Endothelial cell of umbilical vein (primary cell): ENCODE data around the gene PAIP2. TPM values are rescaled to one million over a fixed set of nuclear protein-coding genes. Genes with fewer than 3 reads are reported as not detected.
A peak's percentile ranks its signal among the peaks of the same experiment; 100 is the strongest.

Source experiments
- BruUV-seq: library from RNA; stranded (reverse); fragments of 400-500 nt; replicated peaks from 2 replicates; lab custom pipeline; 2021; lab: Mats Ljungman, UMichigan
- CTCF ChIA-PET: fragments of 300-600, 350-600 bp; sonication (Branson Sonifier 250); formaldehyde crosslinking; loops from one replicate; lab custom pipeline; 2021; ENCODE audit warnings: antibody characterized with exemption, inconsistent platforms; lab: Charles Lee
- POLR2A ChIA-PET: fragments of 300-600, 350-600 bp; sonication (Branson Sonifier 250); formaldehyde crosslinking; loops from one replicate; lab custom pipeline; 2021; ENCODE audit warnings: antibody characterized with exemption, inconsistent platforms; lab: Charles Lee
- DNase-seq: peaks from one replicate; pipeline ENCODE4 v3.0.0-alpha.2; 2011; ENCODE audit warnings: low read depth, low spot score
- FAIRE-seq: peaks from 2 replicates; lab custom pipeline; 2011; peaks lifted over from hg19 to GRCh38; lab: Jason Lieb, UNC
- H2AFZ ChIP-seq: 2 replicates; pipeline ENCODE4 v1.6.0; 2012; ENCODE audit warnings: low read depth, low read length, control low read depth, inconsistent platforms
- H3K27ac ChIP-seq: 2 replicates; pipeline ENCODE4 v1.5.1; 2011; ENCODE audit warnings: low read depth, mild to moderate bottlenecking, control low read depth, low read length, moderate library complexity; ENCODE audit not compliant: insufficient read depth
- H3K27me3 ChIP-seq, 2 experiments: 2 replicates each; pipeline versions ENCODE4 v1.6.0 to v1.6.1; 2011; ENCODE audit warnings: low read length in 2 of 2, mixed read lengths in 1 of 2; ENCODE audit not compliant: control insufficient read depth in 2 of 2, insufficient read depth in 2 of 2
- H3K36me3 ChIP-seq, 2 experiments: 2 replicates in 1 of 2; 3 replicates in 1 of 2; pipeline ENCODE4 v1.5.1; 2011; ENCODE audit warnings: low read length in 2 of 2, mild to moderate bottlenecking in 1 of 2, moderate library complexity in 1 of 2; ENCODE audit not compliant: control insufficient read depth in 2 of 2, insufficient read depth in 2 of 2; ENCODE audit errors: extremely low read depth in 1 of 2
- H3K4me1 ChIP-seq: 3 replicates; pipeline ENCODE4 v1.5.1; 2011; ENCODE audit warnings: mild to moderate bottlenecking, low read length; ENCODE audit not compliant: control insufficient read depth, insufficient read depth; ENCODE audit errors: extremely low read depth
- H3K4me2 ChIP-seq: 2 replicates; pipeline ENCODE4 v1.6.1; 2011; ENCODE audit warnings: low read length, control low read depth, mixed read lengths; ENCODE audit not compliant: insufficient read depth
- H3K4me3 ChIP-seq, 3 experiments: fragments of 200-600 bp in 1 of 3; sonication (generic), shearing (Covaris generic) in 1 of 3; replicated peaks in 1 of 3; 2 replicates each; pipeline ENCODE4 v1.5.1; 2011 to 2016; ENCODE audit warnings: control low read depth in 3 of 3, low read length in 3 of 3, mild to moderate bottlenecking in 2 of 3, inconsistent platforms in 1 of 3, low read depth in 1 of 3, moderate library complexity in 1 of 3; ENCODE audit not compliant: insufficient read depth in 1 of 3
- H3K79me2 ChIP-seq: 2 replicates; pipeline ENCODE4 v1.6.0; 2012; ENCODE audit warnings: low read length, inconsistent platforms; ENCODE audit not compliant: control insufficient read depth, insufficient read depth
- H3K9ac ChIP-seq: replicated peaks from 2 replicates; pipeline ENCODE3; 2011; ENCODE audit warnings: low read length, control low read depth; ENCODE audit not compliant: insufficient read depth; ENCODE audit errors: extremely low read depth
- H3K9me1 ChIP-seq: replicated peaks from 3 replicates; pipeline ENCODE4 v1.6.0; 2011; ENCODE audit warnings: mild to moderate bottlenecking, low read length; ENCODE audit not compliant: control insufficient read depth, insufficient read depth; ENCODE audit errors: extremely low read depth
- H3K9me3 ChIP-seq: replicated peaks from 2 replicates; pipeline ENCODE4 v1.5.1; 2012; ENCODE audit warnings: low read length, inconsistent platforms; ENCODE audit not compliant: control insufficient read depth, insufficient read depth
- H4K20me1 ChIP-seq: replicated peaks from 2 replicates; pipeline ENCODE3; 2011; ENCODE audit warnings: mild to moderate bottlenecking, low read length; ENCODE audit not compliant: control insufficient read depth, insufficient read depth; ENCODE audit errors: extremely low read depth
- CTCF ChIP-seq, 2 donors: IDR thresholded peaks; 1 replicate in 1 of 2; 2 replicates in 1 of 2; pipeline ENCODE4 v1.5.1; 2011; ENCODE audit warnings: low read length in 2 of 2, mild to moderate bottlenecking in 2 of 2, moderate library complexity in 2 of 2, control low read depth in 1 of 2, inconsistent platforms in 1 of 2, low read depth in 1 of 2; ENCODE audit not compliant: insufficient read depth in 1 of 2; ENCODE audit errors: extremely low read depth in 1 of 2
- FOS ChIP-seq: IDR thresholded peaks from 2 replicates; pipeline ENCODE4 v1.6.1; 2011; ENCODE audit warnings: mild to moderate bottlenecking, low read length, moderate library complexity, borderline replicate concordance; ENCODE audit not compliant: insufficient read depth
- JUN ChIP-seq: IDR thresholded peaks from 2 replicates; pipeline ENCODE4 v1.6.1; 2011; ENCODE audit warnings: borderline replicate concordance, low read depth; ENCODE audit not compliant: insufficient read length, insufficient read depth
- MAX ChIP-seq: IDR thresholded peaks from 2 replicates; pipeline ENCODE4 v1.6.1; 2011; ENCODE audit not compliant: insufficient read depth, insufficient read length
- MYC ChIP-seq: IDR thresholded peaks from one replicate; pipeline ENCODE4 v1.6.1; 2011; ENCODE audit warnings: mild to moderate bottlenecking, low read depth, low read length
- POLR2A ChIP-seq: IDR thresholded peaks from 2 replicates; pipeline ENCODE4 v1.6.1; 2012; ENCODE audit warnings: low read depth, mild to moderate bottlenecking, control low read depth, low read length
- dilution Hi-C: fragments of 300-500 bp; cut with MboI; formaldehyde crosslinking; loops from one replicate; pipeline ENCODE4 v1.15.0; 2019; ENCODE audit warnings: low sequenced_read_pairs; ENCODE audit not compliant: extremely low pct_ligation_motif_present
- intact Hi-C: fragments of 100-400 bp; cut with micrococcal nuclease; formaldehyde crosslinking; loops from one replicate; pipeline ENCODE4 v1.10.0; 2022
- polyA plus RNA-seq, 4 experiments: library from polyadenylated mRNA; depleted of rRNA in 3 of 4; stranded (reverse) in 3 of 4; unstranded in 1 of 4; fragments of >200 nt; gene quantifications; 2 replicates each; pipeline versions ENCODE4 v1.2.1 to v1.2.3, GENCODE V29; 2011 to 2012; ENCODE audit warnings: missing spikeins in 1 of 4
- total RNA-seq: library from RNA; stranded (reverse); gene quantifications from 2 replicates; pipeline ENCODE4 v1.2.3, GENCODE V29; 2021

The PAIP2 gene
- total and polyA plus RNA-seq, 2 donors (not counting 3 experiments of a cell fraction or from before 2014, with no cell fraction given): 52.1 to 80.4 TPM

DNA sequence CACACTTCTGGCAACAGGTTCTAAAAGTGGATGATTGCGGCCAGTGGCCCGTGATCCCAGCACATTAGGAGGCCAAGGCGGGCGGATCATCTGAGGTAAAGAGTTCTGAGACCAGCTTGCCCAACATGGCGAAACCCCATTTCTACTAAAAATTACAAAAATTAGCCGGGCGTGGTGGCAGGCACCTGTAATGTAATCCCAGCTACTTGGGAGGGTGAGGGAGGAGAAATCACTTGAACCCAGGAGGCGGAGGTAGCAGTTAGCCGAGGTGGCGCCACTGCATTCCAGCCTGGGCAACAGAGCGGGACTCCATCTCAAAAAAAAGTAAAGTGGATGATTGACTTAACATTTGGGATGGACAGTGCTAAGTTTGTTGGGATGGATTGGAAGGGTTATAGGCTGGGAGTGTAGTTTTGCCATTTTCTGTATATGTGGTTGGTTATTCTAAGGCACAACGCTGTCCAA lies 44.8 kb upstream of the PAIP2 start:
- peak overlapping the region; percentile 96 for H3K4me2 ChIP-seq
- BruUV-seq: no TSS peak
- no peaks in the 10 kb centered on the region for H3K9me1 ChIP-seq
- H2AFZ ChIP-seq: no peak overlapping the region
- ChIA-PET POLR2A (interaction anchor here (1.1 kb wide), 1 partner anchor 38 kb away, joined by 8 read pairs; no protein-coding TSS in a partner anchor), CTCF (interaction anchor here (1.1 kb wide), 1 partner anchor 11 kb away, joined by 3 read pairs; no protein-coding TSS in a partner anchor)
- intact Hi-C loops: no loop called here
- TF ChIP-seq CTCF (IDR thresholded peaks at IDR 0.05; ENCODE audit: extremely low read depth in 1 of 2, insufficient read depth in 1 of 2, low read depth in 1 of 2, low read length in 2 of 2): no peak
- no peak for TF ChIP-seq JUN
- no peak for TF ChIP-seq MYC
- TF ChIP-seq FOS: no peak
- no peak for TF ChIP-seq POLR2A
- TF ChIP-seq MAX: no peak
- peaks cover 85% of the 10 kb centered on the region for H3K79me2 ChIP-seq
- H3K27ac ChIP-seq: no peak overlapping the region
- no peak overlapping the region for H3K9ac ChIP-seq
- DNase-seq: no peak
- no peaks in the 10 kb centered on the region for H3K27me3 ChIP-seq
- no peaks in the 10 kb centered on the region for H3K9me3 ChIP-seq
- peaks cover 39% of the 10 kb centered on the region for H4K20me1 ChIP-seq
- H3K4me1 ChIP-seq: peaks cover 21% of the 10 kb centered on the region
- dilution Hi-C loops: no loop called here
- H3K36me3 ChIP-seq: no peaks in the 10 kb centered on the region
- H3K4me3 ChIP-seq: no peak overlapping the region
- FAIRE-seq: no peak
